K562 treated with DMSO at 1 percent for 4 hours (cell line): Measurements from ENCODE around the gene IGF2R. TPM values are rescaled to one million over a fixed set of nuclear protein-coding genes. Genes with fewer than 3 reads are reported as not detected.

Experiments used
- total RNA-seq: library from RNA; unstranded; fragments of 300-600 nt; gene quantifications from 2 replicates; pipeline ENCODE4 v1.2.3, GENCODE V29; 2022; ENCODE audit not compliant: insufficient read depth

Gene IGF2R
- total RNA-seq = 55.1 and 77.0 TPM in 2 replicates

DNA sequence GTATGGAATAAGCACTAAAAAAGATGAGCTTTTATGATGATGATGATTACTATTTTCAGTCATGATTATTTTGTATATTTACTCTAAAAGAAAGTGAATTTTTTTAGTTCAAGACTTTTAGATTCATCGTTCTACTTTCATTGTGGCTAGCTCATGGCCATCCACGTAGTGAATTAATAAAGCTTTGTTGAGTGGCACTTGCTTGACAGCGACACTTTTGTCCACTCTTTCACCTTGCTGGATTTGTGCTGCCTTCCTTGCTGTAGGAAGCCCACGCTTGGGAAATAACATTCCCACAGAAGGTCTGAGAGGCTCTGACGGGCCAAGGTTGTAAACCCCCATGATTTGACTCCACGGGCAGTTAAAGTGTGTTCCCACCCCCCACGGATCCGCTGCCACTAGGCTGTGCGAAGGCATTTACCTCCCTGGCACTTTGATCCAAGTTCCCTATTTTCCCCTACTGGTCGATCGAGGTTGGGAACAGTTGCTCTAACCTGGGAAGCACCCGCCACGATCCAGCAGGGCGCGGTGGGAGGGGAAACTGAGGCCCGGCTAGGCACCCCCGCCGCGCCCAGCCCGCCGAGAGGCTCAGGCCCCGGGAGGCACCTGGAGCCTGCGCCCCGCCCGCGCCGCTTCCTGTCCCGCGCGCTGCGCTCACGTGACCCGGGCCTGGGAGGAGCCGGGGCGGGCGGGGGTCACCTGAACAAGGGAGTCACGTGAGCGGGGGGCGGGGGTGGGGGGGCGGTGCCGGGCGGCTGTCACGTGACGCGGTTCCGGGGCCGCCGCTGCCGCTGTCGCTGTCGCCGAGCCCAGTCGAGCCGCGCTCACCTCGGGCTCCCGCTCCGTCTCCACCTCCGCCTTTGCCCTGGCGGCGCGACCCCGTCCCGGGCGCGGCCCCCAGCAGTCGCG is at the start of gene IGF2R:
TSS of gene IGF2R (plus strand) at position 788 of the 909 bp plus-strand sequence. CDS start 165 bp downstream, outside the sequence.

GRCh38 chr6:160121558-160121957 is 152.7 kb downstream of the IGF2R start, which contains the start of gene SLC22A1:
TSS of gene SLC22A1 (plus strand) at chr6:160121815. CDS start at chr6:160121936, 121 bp downstream.

Other genes with a start within 250 kb of the IGF2R start
- gene WTAP, start 241.6 kb upstream of the IGF2R start, total RNA-seq = 56.8 and 65.8 TPM in 2 replicates
- 30.7 and 33.2 TPM in 2 replicates for gene ACAT2, start 207.0 kb upstream of the IGF2R start, total RNA-seq
- 187 and 223 TPM in 2 replicates for gene TCP1, start 179.5 kb upstream of the IGF2R start, total RNA-seq
- 127 and 132 TPM in 2 replicates for gene MRPL18, start 178.6 kb upstream of the IGF2R start, total RNA-seq
- not detected in 2 replicates for gene PNLDC1, start 168.8 kb upstream of the IGF2R start, total RNA-seq
- gene MAS1, start 78.1 kb upstream of the IGF2R start, total RNA-seq = not detected in 2 replicates
- 1.7 and 14.4 TPM in 2 replicates for gene SLC22A1, start 152.7 kb downstream of the IGF2R start, total RNA-seq